Gastroesophageal sphincter (tissue), 4 donors: ENCODE results near the gene SENP3. TPM values are rescaled to one million over a fixed set of nuclear protein-coding genes. Genes with fewer than 3 reads are reported as not detected.

Source experiments
- ATAC-seq: fragments of 150-250 bp; one replicate; pipeline ENCODE4 v1.9.1; 2016; ENCODE audit warnings: mild to moderate bottlenecking, moderate library complexity
- H3K27ac ChIP-seq, 4 donors: fragments of 200-600 bp; sonication (generic) in 3 of 4; 1 replicate in 3 of 4; 2 replicates in 1 of 4; pipeline ENCODE4 v1.5.1; 2016 to 2019
- H3K27me3 ChIP-seq: fragments of 200-600 bp; sonication (generic); one replicate; pipeline ENCODE4 v1.5.1; 2019
- H3K36me3 ChIP-seq, 2 donors: fragments of 200-600 bp; sonication (generic); one replicate each; pipeline ENCODE4 v1.5.1; 2019; ENCODE audit warnings: control low read depth in 1 of 2
- H3K4me1 ChIP-seq, 3 donors: fragments of 200-600 bp; sonication (generic); 1 replicate in 2 of 3; 2 replicates in 1 of 3; pipeline ENCODE4 v1.5.1; 2016 to 2019; ENCODE audit warnings: control low read depth in 2 of 3
- H3K4me3 ChIP-seq, 2 donors: fragments of 200-600 bp; sonication (generic); one replicate each; pipeline ENCODE4 v1.5.1; 2019; ENCODE audit warnings: mild to moderate bottlenecking in 1 of 2, moderate library complexity in 1 of 2
- H3K9me3 ChIP-seq, 3 donors: fragments of 200-600 bp; sonication (generic); one replicate each; pipeline ENCODE4 v1.5.1; 2017 to 2019; ENCODE audit warnings: control low read depth in 2 of 3
- EP300 ChIP-seq: sonication (generic); formaldehyde crosslinking; IDR thresholded peaks from one replicate; pipeline ENCODE4 v1.6.1; 2017; ENCODE audit warnings: antibody characterized with exemption, mild to moderate bottlenecking
- POLR2A ChIP-seq, 2 donors: fragments of 450-650 bp; IDR thresholded peaks; one replicate each; pipeline ENCODE4 v1.6.1; 2017; ENCODE audit warnings: antibody characterized with exemption in 2 of 2, mild to moderate bottlenecking in 2 of 2, moderate library complexity in 1 of 2
- POLR2AphosphoS5 ChIP-seq: sonication (generic); formaldehyde crosslinking; IDR thresholded peaks from one replicate; pipeline ENCODE4 v1.6.1; 2017; ENCODE audit warnings: antibody characterized with exemption
- WGBS, 2 donors: methylation state at CpG; one replicate each; pipeline ENCODE4 v1.1.5; 2018; ENCODE audit warnings: low coverage in 1 of 2; 5-methylcytosine and 5-hydroxymethylcytosine counted together
- total RNA-seq, 4 donors: library from RNA; depleted of rRNA; stranded (reverse); fragments of >200 nt; gene quantifications; one replicate each; pipeline ENCODE4 v1.1.0, GENCODE V29; 2016
- TF ChIP-seq, protein P1 (sequence below), 4 experiments: fragments of 200-600 bp in 2 of 4; fragments of 450-650 bp in 2 of 4; sonication (generic) in 1 of 4; IDR thresholded peaks; one replicate each; pipeline ENCODE4 v1.5.1; 2017 to 2019; ENCODE audit warnings: antibody characterized with exemption in 4 of 4, mild to moderate bottlenecking in 2 of 4, moderate library complexity in 2 of 4

Gene SENP3
- total RNA-seq, 4 donors from 2014 or later, result 68.3 to 94.7 (median 79.6) TPM

DNA sequence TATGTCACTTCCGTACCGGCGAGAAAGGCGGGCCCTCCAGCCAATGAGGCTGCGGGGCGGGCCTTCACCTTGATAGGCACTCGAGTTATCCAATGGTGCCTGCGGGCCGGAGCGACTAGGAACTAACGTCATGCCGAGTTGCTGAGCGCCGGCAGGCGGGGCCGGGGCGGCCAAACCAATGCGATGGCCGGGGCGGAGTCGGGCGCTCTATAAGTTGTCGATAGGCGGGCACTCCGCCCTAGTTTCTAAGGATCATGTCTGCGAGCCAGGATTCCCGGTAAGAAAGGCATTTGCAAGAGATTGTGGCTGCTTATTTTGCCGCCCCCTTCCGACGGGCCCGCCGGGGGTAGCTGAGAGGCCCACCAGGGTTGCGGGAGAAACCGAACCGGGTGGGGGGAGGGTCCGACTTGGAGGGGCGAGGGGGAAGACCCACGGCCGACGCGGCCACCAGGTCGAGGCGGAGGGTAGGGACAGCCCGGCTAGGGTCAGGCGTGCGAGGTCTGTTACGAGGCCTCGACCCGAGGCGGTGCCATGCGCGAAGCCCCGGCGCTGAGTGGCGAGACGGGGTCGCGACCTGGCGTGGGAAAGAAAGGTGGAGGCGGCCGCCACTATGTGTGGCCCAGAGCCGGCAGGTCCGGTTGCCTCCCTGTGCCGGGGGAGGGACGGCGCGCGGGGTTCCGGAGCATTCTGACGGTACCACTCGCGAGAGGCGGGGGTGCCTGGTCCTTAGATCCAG, 11.0 kb downstream of the SENP3 start:
- TF ChIP-seq, protein P1, sequence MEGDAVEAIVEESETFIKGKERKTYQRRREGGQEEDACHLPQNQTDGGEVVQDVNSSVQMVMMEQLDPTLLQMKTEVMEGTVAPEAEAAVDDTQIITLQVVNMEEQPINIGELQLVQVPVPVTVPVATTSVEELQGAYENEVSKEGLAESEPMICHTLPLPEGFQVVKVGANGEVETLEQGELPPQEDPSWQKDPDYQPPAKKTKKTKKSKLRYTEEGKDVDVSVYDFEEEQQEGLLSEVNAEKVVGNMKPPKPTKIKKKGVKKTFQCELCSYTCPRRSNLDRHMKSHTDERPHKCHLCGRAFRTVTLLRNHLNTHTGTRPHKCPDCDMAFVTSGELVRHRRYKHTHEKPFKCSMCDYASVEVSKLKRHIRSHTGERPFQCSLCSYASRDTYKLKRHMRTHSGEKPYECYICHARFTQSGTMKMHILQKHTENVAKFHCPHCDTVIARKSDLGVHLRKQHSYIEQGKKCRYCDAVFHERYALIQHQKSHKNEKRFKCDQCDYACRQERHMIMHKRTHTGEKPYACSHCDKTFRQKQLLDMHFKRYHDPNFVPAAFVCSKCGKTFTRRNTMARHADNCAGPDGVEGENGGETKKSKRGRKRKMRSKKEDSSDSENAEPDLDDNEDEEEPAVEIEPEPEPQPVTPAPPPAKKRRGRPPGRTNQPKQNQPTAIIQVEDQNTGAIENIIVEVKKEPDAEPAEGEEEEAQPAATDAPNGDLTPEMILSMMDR (IDR thresholded peaks at IDR 0.05), result peak in 1 of 4 experiments; percentile 29
- TF ChIP-seq POLR2AphosphoS5 (peak; percentile 99), EP300 (no peak), POLR2A (IDR thresholded peaks at IDR 0.05) (peak; percentile 98)
- peak overlapping the region; percentile 49 to 95 for H3K4me3 ChIP-seq
- no peaks in the 10 kb centered on the region for H3K9me3 ChIP-seq
- H3K27me3 ChIP-seq, result no peaks in the 10 kb centered on the region
- peak overlapping the region; percentile 84 to 100 (median 99) for H3K27ac ChIP-seq
- H3K36me3 ChIP-seq, result peaks cover 0 to 75% of the 10 kb centered on the region in 2 donors
- peak; percentile 96 for ATAC-seq
- 0% methylated on average over 3 to 27 of the region's 73 CpGs for WGBS, 2 donors
- peaks cover 0 to 44% (median 20%) of the 10 kb centered on the region in 3 donors for H3K4me1 ChIP-seq

DNA sequence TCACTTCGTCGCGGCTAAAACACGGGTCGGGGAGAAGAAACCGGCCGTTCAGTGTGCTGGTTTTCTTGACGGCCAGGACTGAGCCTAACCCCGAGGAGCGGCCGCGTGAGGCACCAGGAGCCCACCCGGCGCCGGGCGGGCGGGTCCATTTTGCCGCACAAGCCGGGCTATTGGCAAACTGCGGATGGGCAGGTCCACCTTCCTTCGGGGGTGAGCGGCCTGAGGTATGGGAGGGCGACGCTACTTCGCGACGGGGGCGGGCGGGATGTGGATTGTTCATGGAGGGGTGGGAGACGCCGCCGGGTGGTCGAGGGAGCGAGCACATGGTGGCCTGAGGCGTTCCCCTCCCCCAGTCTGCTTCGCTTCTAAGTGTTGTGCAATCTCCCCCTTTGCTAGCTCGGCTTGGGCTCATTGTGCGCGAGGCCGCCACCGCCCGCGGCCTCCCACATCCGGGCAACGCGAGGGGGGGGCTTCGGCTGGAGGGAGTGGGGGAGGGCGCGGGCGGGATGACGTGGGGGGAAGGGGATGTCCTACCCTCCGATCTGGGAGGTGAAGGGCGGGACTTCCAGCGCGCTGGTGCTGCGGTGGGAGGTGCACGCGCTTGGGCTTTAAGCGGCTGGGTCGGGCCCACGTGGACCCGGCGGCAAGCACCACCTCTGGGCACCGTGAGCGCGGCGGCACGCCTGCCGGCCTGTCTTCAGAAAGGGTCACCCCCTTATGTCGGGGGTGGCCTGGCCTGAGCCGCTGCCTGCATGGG, 11.8 kb downstream of the SENP3 start:
- Histone ChIP-seq H3K27me3 (no peaks in the 10 kb centered on the region), H3K36me3 (peaks cover 0 to 78% of the 10 kb centered on the region in 2 donors), H3K4me1 (peaks cover 0 to 52% (median 20%) of the 10 kb centered on the region in 3 donors), H3K27ac (peak overlapping the region; percentile 84 to 100 (median 99)), H3K9me3 (no peaks in the 10 kb centered on the region), H3K4me3 (peak overlapping the region; percentile 49 to 95)
- TF ChIP-seq, protein P1 (IDR thresholded peaks at IDR 0.05), result no peak
- no peak for TF ChIP-seq EP300
- TF ChIP-seq POLR2AphosphoS5, result peak; percentile 87
- TF ChIP-seq POLR2A (IDR thresholded peaks at IDR 0.05), result peak in 1 of 2 donors; percentile 6
- peak; percentile 70 for ATAC-seq
- WGBS, 2 donors, result 0% methylated on average over 7 of the region's 71 CpGs; no CpG with 5 or more reads in 1 of the 2 donors

DNA sequence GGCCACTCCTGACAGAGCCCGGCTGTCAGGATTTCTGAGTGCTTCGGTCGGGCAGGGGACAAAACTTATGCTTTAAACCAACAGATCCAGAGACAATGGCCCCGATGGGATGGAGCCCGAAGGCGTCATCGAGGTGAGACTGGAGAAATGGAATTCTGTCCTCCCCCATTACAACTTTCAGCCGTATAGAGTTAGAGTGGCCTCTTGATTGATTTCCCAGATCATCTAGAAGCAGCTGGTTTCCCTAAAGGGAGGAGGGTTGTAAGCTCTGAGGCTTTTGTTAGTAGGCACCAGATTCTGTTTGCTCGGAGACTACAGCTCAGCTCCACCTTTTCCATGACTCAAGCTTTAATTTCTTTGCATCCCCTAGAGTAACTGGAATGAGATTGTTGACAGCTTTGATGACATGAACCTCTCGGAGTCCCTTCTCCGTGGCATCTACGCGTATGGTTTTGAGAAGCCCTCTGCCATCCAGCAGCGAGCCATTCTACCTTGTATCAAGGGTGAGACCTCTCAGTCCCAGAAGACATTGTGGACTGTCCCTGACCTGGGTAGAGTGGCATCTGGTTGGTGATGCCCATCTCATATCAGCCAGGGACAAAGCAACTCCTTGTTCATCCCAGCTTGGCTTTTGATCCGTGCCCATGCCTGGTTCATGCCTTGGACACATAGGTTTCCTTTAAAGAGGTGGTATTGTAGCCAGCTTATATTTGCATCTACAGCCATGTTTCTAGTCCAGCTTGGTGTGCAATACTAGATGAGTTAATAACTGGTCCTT, 12.6 kb downstream of the SENP3 start:
- H3K27me3 ChIP-seq, result no peaks in the 10 kb centered on the region
- WGBS, 2 donors, result 9 to 24% methylated on average over 5 to 9 of the region's 15 CpGs
- H3K4me3 ChIP-seq, result peak overlapping the region; percentile 49 to 95
- no peak for TF ChIP-seq EP300
- TF ChIP-seq POLR2A (IDR thresholded peaks at IDR 0.05), result no peak
- peak; percentile 1 for TF ChIP-seq POLR2AphosphoS5
- peak overlapping the region; percentile 34 to 100 (median 99) for H3K27ac ChIP-seq
- H3K36me3 ChIP-seq, result peaks cover 0 to 76% of the 10 kb centered on the region in 2 donors
- no peak for ATAC-seq
- H3K4me1 ChIP-seq, result peaks cover 0 to 60% (median 20%) of the 10 kb centered on the region in 3 donors
- H3K9me3 ChIP-seq, result no peaks in the 10 kb centered on the region

DNA sequence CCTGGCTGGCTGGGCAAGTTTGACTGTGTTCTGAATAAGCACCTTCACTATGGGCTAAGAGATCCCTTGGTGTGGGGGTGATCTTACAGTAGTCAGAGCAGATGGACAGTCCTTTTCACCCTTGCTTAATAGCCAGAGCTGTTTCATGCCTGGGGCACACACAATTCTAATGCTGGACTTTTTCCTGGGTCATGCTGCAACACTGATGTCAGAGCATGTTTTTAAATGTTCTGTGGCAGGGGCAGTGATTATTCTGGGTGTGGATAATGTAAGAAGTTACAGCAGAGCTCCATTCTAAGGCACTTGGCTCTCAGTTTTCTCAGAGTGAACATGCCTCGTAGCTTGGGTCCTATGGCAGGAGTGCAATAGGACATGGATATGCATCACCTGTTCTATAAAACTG, 13.8 kb downstream of the SENP3 start:
- TF ChIP-seq, protein P1 (IDR thresholded peaks at IDR 0.05), result no peak
- TF ChIP-seq POLR2A (IDR thresholded peaks at IDR 0.05) (no peak), POLR2AphosphoS5 (no peak), EP300 (no peak)
- Histone ChIP-seq H3K27me3 (no peaks in the 10 kb centered on the region), H3K27ac (peak overlapping the region in 3 of 4 donors; percentile 98 to 100 (median 100)), H3K36me3 (peaks cover 0 to 65% of the 10 kb centered on the region in 2 donors), H3K9me3 (no peaks in the 10 kb centered on the region), H3K4me3 (no peak overlapping the region), H3K4me1 (peaks cover 0 to 71% (median 23%) of the 10 kb centered on the region in 3 donors)
- no peak for ATAC-seq
- no CpG with 5 or more reads among the region's 1 CpG for WGBS, 2 donors

DNA sequence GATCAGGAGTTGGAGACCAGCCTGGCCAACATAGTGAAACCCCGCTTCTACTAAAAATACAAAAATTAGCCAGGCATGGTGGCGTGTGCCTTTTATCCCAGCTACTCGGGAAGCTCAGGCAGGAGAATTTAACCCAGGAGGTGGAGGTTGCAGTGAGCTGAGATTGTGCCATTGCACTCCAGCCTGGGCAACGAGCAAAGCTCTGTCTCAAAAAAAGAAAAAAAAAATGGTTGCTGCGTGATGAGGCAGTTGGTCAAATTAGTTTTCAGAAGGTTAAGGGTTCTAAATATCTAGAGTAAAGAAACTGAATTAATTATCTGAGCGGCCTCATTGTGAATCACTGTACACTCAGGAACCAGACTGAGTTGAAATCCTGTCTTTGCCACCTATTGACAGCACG, 14.2 kb downstream of the SENP3 start:
- peak overlapping the region in 2 of 4 donors; percentile 98 to 100 for H3K27ac ChIP-seq

More for the DNA sequence above, 14.2 kb downstream of the SENP3 start:
- 61 to 92% methylated on average over 2 to 4 of the region's 7 CpGs for WGBS, 2 donors
- Histone ChIP-seq H3K4me1 (peaks cover 0 to 76% (median 27%) of the 10 kb centered on the region in 3 donors), H3K27me3 (no peaks in the 10 kb centered on the region), H3K4me3 (no peak overlapping the region), H3K9me3 (no peaks in the 10 kb centered on the region), H3K36me3 (peaks cover 0 to 60% of the 10 kb centered on the region in 2 donors)
- ATAC-seq, result no peak
- TF ChIP-seq POLR2AphosphoS5 (no peak), EP300 (no peak), POLR2A (IDR thresholded peaks at IDR 0.05) (no peak)
- TF ChIP-seq, protein P1 (IDR thresholded peaks at IDR 0.05), result no peak
